Mesodermal cell (in vitro differentiated cells): ENCODE data around the gene MPV17L2.

Experiments used
- H3K27ac ChIP-seq: 2 replicates; pipeline ENCODE4 v1.7.0; 2013; ENCODE audit warnings: mild to moderate bottlenecking, low read depth, low read length, moderate library complexity; ENCODE audit not compliant: severe bottlenecking
- H3K36me3 ChIP-seq: 2 replicates; pipeline ENCODE4 v1.7.1; 2013; ENCODE audit warnings: mild to moderate bottlenecking, low read length, moderate library complexity; ENCODE audit not compliant: control insufficient read depth, insufficient read depth
- H3K4me1 ChIP-seq: one replicate; pipeline ENCODE4 v1.7.1; 2013; ENCODE audit warnings: mild to moderate bottlenecking, low read length; ENCODE audit not compliant: insufficient read depth, control insufficient read depth, poor library complexity, severe bottlenecking
- H3K4me3 ChIP-seq: 2 replicates; pipeline ENCODE4 v1.7.0; 2013; ENCODE audit warnings: low read length, control low read depth, mild to moderate bottlenecking; ENCODE audit not compliant: insufficient read depth, poor library complexity, severe bottlenecking; ENCODE audit errors: extremely low read depth
- H3K9me3 ChIP-seq: 2 replicates; pipeline ENCODE4 v1.7.1; 2013; ENCODE audit warnings: mild to moderate bottlenecking, low read length, moderate library complexity; ENCODE audit not compliant: control insufficient read depth
- WGBS, 2 experiments: methylation state at CpG; one replicate each; pipeline ENCODE4 v1.1.5; 2013; ENCODE audit warnings: missing lambda C conversion rate in 2 of 2; ENCODE audit not compliant: insufficient coverage in 2 of 2; 5-methylcytosine and 5-hydroxymethylcytosine counted together

MPV17L2 gene

GRCh38 chr19:18161636-18162002 is 31.4 kb upstream of the MPV17L2 start:
- no peak overlapping the region for H3K27ac ChIP-seq
- 78 to 82% methylated on average over 15 to 17 of the region's 19 CpGs for WGBS, 2 experiments
- H3K4me1 ChIP-seq, result no peaks in the 10 kb centered on the region
- H3K4me3 ChIP-seq, result no peak overlapping the region
- no peaks in the 10 kb centered on the region for H3K9me3 ChIP-seq
- peaks cover 60% of the 10 kb centered on the region for H3K36me3 ChIP-seq

DNA sequence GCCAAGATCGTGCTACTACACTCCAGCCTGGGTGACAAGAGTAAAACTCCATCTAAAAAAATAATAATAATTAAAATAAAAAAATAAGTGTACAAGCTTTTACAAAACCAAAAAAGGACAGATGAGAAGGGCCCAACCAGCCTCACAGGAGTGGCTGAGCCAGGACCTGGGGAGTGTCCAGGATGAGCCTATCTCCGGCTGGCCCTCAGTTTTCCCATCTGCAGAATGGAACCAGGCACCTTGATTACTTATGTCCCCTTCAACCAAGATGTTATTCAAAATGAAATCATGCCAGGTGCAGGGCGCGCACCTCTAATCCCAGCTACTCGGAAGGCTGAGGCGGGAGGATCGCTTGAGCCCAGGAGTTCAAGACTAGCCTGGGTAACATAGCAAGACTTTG is 28.9 kb upstream of the MPV17L2 start:
- Histone ChIP-seq H3K36me3 (peaks cover 61% of the 10 kb centered on the region), H3K9me3 (no peaks in the 10 kb centered on the region), H3K27ac (no peak overlapping the region), H3K4me1 (no peaks in the 10 kb centered on the region), H3K4me3 (no peak overlapping the region)
- WGBS, 2 experiments, result 92 to 96% methylated on average over 5 to 6 of the region's 7 CpGs

GRCh38 chr19:18165794-18166544 is 27.0 kb upstream of the MPV17L2 start:
- Histone ChIP-seq H3K4me3 (no peak overlapping the region), H3K4me1 (no peaks in the 10 kb centered on the region), H3K27ac (no peak overlapping the region), H3K36me3 (peaks cover 68% of the 10 kb centered on the region), H3K9me3 (no peaks in the 10 kb centered on the region)
- WGBS, 2 experiments, result 91 to 95% methylated on average over 15 of the region's 15 CpGs

- Histone ChIP-seq H3K9me3 (no peaks in the 10 kb centered on the region), H3K36me3 (peaks cover 64% of the 10 kb centered on the region), H3K4me3 (no peak overlapping the region), H3K4me1 (no peaks in the 10 kb centered on the region), H3K27ac (no peak overlapping the region)
- WGBS, 2 experiments, result 93 to 95% methylated on average over 13 to 20 of the region's 21 CpGs
These were observed 26.0 kb upstream of the MPV17L2 start for GRCh38 chr19:18167011-18167410.

- Histone ChIP-seq H3K4me3 (no peak overlapping the region), H3K4me1 (no peaks in the 10 kb centered on the region), H3K27ac (no peak overlapping the region), H3K9me3 (no peaks in the 10 kb centered on the region), H3K36me3 (peaks cover 53% of the 10 kb centered on the region)
- WGBS, 2 experiments, result 70 to 75% methylated on average over 13 of the region's 14 CpGs
These were observed 24.9 kb upstream of the MPV17L2 start for GRCh38 chr19:18167975-18168645.

GRCh38 chr19:18168673-18169381 is 24.2 kb upstream of the MPV17L2 start:
- no peak overlapping the region for H3K27ac ChIP-seq
- H3K4me3 ChIP-seq, result no peak overlapping the region
- H3K36me3 ChIP-seq, result peaks cover 47% of the 10 kb centered on the region
- WGBS, 2 experiments, result 96 to 97% methylated on average over 66 of the region's 66 CpGs
- H3K4me1 ChIP-seq, result no peaks in the 10 kb centered on the region
- H3K9me3 ChIP-seq, result no peaks in the 10 kb centered on the region

DNA sequence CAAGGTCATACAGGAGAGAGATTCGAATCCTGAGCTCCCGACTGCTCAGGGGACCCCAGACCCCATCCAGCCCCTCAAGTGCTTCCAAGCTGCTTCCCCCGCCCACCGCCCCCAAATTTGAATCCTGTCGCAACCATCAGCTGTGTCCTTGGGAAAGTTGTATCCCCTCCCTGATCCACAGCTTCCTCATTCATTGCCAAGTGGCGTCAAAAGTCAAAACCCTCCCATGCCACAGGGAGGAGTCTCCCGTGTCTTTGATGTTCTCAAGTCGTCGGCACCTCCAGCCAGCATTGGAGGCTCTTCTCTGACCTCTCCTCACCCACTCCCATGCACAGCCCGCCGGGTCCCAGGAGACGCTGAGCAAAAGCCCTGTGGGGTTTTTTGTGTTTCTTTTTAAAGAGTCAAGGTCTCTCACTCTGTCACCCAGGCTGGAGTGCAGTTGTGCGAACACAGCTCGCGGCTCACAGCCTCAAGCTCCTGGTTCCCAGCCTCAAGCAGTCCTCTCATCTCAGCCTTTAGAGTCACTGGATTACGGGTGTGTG is 22.2 kb upstream of the MPV17L2 start:
- Histone ChIP-seq H3K4me1 (no peaks in the 10 kb centered on the region), H3K4me3 (no peak overlapping the region), H3K36me3 (peaks cover 34% of the 10 kb centered on the region), H3K9me3 (no peaks in the 10 kb centered on the region), H3K27ac (no peak overlapping the region)
- 87 to 89% methylated on average over 8 to 13 of the region's 16 CpGs for WGBS, 2 experiments

DNA sequence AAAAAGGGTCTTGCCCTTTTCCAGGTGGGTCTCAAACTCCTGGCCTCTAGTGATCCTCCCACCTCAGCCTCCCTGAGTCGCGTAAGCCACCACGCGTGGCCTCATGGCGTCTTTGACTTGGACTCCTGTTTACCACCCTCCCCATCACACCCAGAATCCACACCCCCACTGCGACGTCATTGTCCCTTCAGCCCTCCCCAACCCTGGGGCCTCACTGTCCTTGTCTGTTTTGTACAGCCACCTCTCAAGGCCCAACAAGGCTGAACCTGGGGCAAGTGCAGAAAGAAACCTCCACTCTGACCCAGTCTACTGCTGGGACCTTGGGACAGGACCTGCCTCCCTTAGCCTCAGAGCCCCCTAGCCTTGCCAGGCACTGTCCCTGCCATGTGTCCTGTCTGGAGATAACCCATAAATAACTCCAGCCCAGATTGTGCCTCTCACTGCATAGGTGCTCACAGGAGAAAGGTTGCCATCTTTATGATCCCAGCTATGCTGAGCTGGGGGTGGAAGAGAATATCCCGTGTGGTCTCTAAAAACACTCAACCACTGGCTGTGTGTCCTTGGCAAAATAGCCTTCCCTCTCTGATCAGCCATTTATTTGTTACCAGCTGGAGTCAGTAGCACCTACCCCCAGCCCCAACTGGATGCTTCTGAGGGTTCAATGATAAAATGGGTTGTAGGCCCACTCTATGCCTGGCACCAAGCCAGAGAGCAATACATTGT is 21.3 kb upstream of the MPV17L2 start:
- Histone ChIP-seq H3K4me3 (no peak overlapping the region), H3K4me1 (no peaks in the 10 kb centered on the region), H3K27ac (no peak overlapping the region), H3K9me3 (no peaks in the 10 kb centered on the region), H3K36me3 (peaks cover 30% of the 10 kb centered on the region)
- WGBS, 2 experiments, result 87 to 92% methylated on average over 6 to 8 of the region's 8 CpGs

GRCh38 chr19:18172331-18173053 is 20.5 kb upstream of the MPV17L2 start:
- Histone ChIP-seq H3K4me3 (no peak overlapping the region), H3K27ac (no peak overlapping the region), H3K9me3 (no peaks in the 10 kb centered on the region), H3K4me1 (no peaks in the 10 kb centered on the region), H3K36me3 (peaks cover 26% of the 10 kb centered on the region)
- WGBS, 2 experiments, result 85 to 86% methylated on average over 5 to 6 of the region's 7 CpGs
